ENCODE results near the gene COX7A2.

Gene COX7A2

GRCh38 chr6:75220357-75220756 is 23.2 kb downstream of the COX7A2 start:
- DNase-seq (ENCODE audit: low spot score): no peak

GRCh38 chr6:75219263-75219662 is 24.3 kb downstream of the COX7A2 start:
- no peak for DNase-seq (ENCODE audit: low spot score)

GRCh38 chr6:75217193-75217592 is 26.4 kb downstream of the COX7A2 start:
- no peak for DNase-seq (ENCODE audit: low spot score)

- no peak for DNase-seq (ENCODE audit: low spot score)
Observed at GRCh38 chr6:75215291-75215690, 28.3 kb downstream of the COX7A2 start.

- DNase-seq (ENCODE audit: low spot score): no peak
Observed at GRCh38 chr6:75213732-75214131, 29.9 kb downstream of the COX7A2 start.

- peak; percentile 79 for DNase-seq (ENCODE audit: low spot score)
Observed at GRCh38 chr6:75213112-75213511, 30.5 kb downstream of the COX7A2 start.

GRCh38 chr6:75211920-75212590 is 31.5 kb downstream of the COX7A2 start:
- no peak for DNase-seq (ENCODE audit: low spot score)

- DNase-seq (ENCODE audit: low spot score): peak; percentile 83
Observed at GRCh38 chr6:75210885-75211739, 32.5 kb downstream of the COX7A2 start.

GRCh38 chr6:75209184-75209723 is 34.3 kb downstream of the COX7A2 start:
- DNase-seq (ENCODE audit: low spot score): no peak

- DNase-seq (ENCODE audit: low spot score): peak; percentile 84
Observed at GRCh38 chr6:75208298-75209183, 35.1 kb downstream of the COX7A2 start.

GRCh38 chr6:75206576-75207342 is 36.8 kb downstream of the COX7A2 start:
- DNase-seq (ENCODE audit: low spot score): no peak

- no peak for DNase-seq (ENCODE audit: low spot score)
Observed at GRCh38 chr6:75205776-75206575, 37.6 kb downstream of the COX7A2 start, which contains the start of gene COL12A1. TSS of gene COL12A1 (minus strand) at chr6:75206053. CDS start at chr6:75202792, 3,261 bp downstream.

GRCh38 chr6:75204959-75205775 is 38.4 kb downstream of the COX7A2 start:
- no peak for DNase-seq (ENCODE audit: low spot score)

- peak; percentile 56 for DNase-seq (ENCODE audit: low spot score)
Observed at GRCh38 chr6:75204217-75204958, 39.2 kb downstream of the COX7A2 start.

GRCh38 chr6:75203721-75204120 is 39.9 kb downstream of the COX7A2 start:
- DNase-seq (ENCODE audit: low spot score): no peak

- DNase-seq (ENCODE audit: low spot score): no peak
Observed at GRCh38 chr6:75202676-75203131, 40.9 kb downstream of the COX7A2 start.

- DNase-seq (ENCODE audit: low spot score): no peak
Observed at GRCh38 chr6:75201901-75202672, 41.5 kb downstream of the COX7A2 start.

GRCh38 chr6:75201021-75201420 is 42.6 kb downstream of the COX7A2 start:
- DNase-seq (ENCODE audit: low spot score): no peak

Measured in pons (tissue), 1 donor.